HEK293 (cell line): Measurements from ENCODE around the gene C1orf52.

Experiments
- SALL2 ChIP-seq: fragments of 450-650 bp; formaldehyde crosslinking; IDR thresholded peaks from 2 replicates; pipeline ENCODE4 v1.5.0; 2017; ENCODE audit warnings: missing biosample characterization, mild to moderate bottlenecking, missing genetic modification characterization, borderline replicate concordance
- ZBTB20 ChIP-seq: fragments of 450-650 bp; formaldehyde crosslinking; IDR thresholded peaks from 2 replicates; pipeline ENCODE4 v1.5.1; 2016; ENCODE audit warnings: missing biosample characterization, missing genetic modification characterization
- ZBTB7A ChIP-seq: fragments of 450-650 bp; formaldehyde crosslinking; IDR thresholded peaks from 2 replicates; pipeline ENCODE4 v1.5.1; 2016; ENCODE audit warnings: low read depth, missing biosample characterization, missing genetic modification characterization
- ZIC2 ChIP-seq: fragments of 450-650 bp; formaldehyde crosslinking; IDR thresholded peaks from 2 replicates; pipeline ENCODE4 v1.5.1; 2016; ENCODE audit warnings: missing biosample characterization, missing genetic modification characterization
- ZNF16 ChIP-seq: fragments of 450-650 bp; formaldehyde crosslinking; IDR thresholded peaks from 2 replicates; pipeline ENCODE4 v1.5.1; 2016; ENCODE audit warnings: low read depth, missing biosample characterization, missing genetic modification characterization
- ZNF184 ChIP-seq: fragments of 450-650 bp; IDR thresholded peaks from 2 replicates; pipeline ENCODE4 v1.5.1; 2018; ENCODE audit warnings: missing biosample characterization, mild to moderate bottlenecking, missing genetic modification characterization
- ZNF223 ChIP-seq: fragments of 450-650 bp; formaldehyde crosslinking; IDR thresholded peaks from 2 replicates; pipeline ENCODE4 v1.5.1; 2016; ENCODE audit warnings: missing biosample characterization, missing genetic modification characterization
- ZNF24 ChIP-seq: fragments of 450-650 bp; formaldehyde crosslinking; IDR thresholded peaks from 2 replicates; pipeline ENCODE4 v1.5.1; 2016; ENCODE audit warnings: missing biosample characterization, missing genetic modification characterization
- ZNF501 ChIP-seq: fragments of 450-650 bp; formaldehyde crosslinking; IDR thresholded peaks from 2 replicates; pipeline ENCODE4 v1.5.1; 2016; ENCODE audit warnings: missing biosample characterization, missing genetic modification characterization
- ZNF529 ChIP-seq: fragments of 450-650 bp; formaldehyde crosslinking; IDR thresholded peaks from 2 replicates; pipeline ENCODE4 v1.5.1; 2017; ENCODE audit warnings: missing genetic modification characterization, missing biosample characterization; ENCODE audit not compliant: insufficient replicate concordance
- ZNF600 ChIP-seq: fragments of 450-650 bp; formaldehyde crosslinking; IDR thresholded peaks from 2 replicates; pipeline ENCODE4 v1.5.1; 2016; ENCODE audit warnings: missing biosample characterization, missing genetic modification characterization

Gene C1orf52

GRCh38 chr1:85200463-85201339 is 58.8 kb downstream of the C1orf52 start, which contains the start of gene SYDE2 (continued):
- TF ChIP-seq ZNF184 (tag by site-specific recombination): no peak
- peak; percentile 81 for TF ChIP-seq ZIC2
- no peak for TF ChIP-seq ZNF24 (tag by site-specific recombination)
- 0 out of 2 replicates have a peak, but pooled peaks have one; percentile 44 for TF ChIP-seq ZNF600 (tag by site-specific recombination)
- TF ChIP-seq ZNF501 (tag by site-specific recombination): peak; percentile 65; the same call in 1 of the 2 replicates
- TF ChIP-seq ZNF223 (tag by site-specific recombination): no peak
- no peak for TF ChIP-seq ZNF16 (tag by site-specific recombination)
- TF ChIP-seq ZNF529 (tag by site-specific recombination): no peak
- TF ChIP-seq SALL2: no peak
- peak; percentile 40 for TF ChIP-seq ZBTB20 (tag by site-specific recombination)
- TF ChIP-seq ZBTB7A (tag by site-specific recombination): no peak
